WTC11 (cell line): Measurements from ENCODE around the gene BCL11B. TPM values are rescaled to one million over a fixed set of nuclear protein-coding genes. Genes with fewer than 3 reads are reported as not detected.

Experiments
- ATAC-seq: fragments of 200-7000 bp; cut with Tn5 transposase; 2 replicates; pipeline ENCODE4 v1.10.0; 2021; ENCODE audit warnings: mild to moderate bottlenecking, moderate library complexity
- CTCF ChIA-PET: fragments of 300-600 bp; sonication (Branson Sonifier 250); formaldehyde crosslinking; loops from one replicate; lab custom pipeline; 2021; ENCODE audit warnings: antibody characterized with exemption; lab: Charles Lee
- POLR2A ChIA-PET: fragments of 350-600 bp; sonication (Branson Sonifier 250); formaldehyde crosslinking; loops from one replicate; lab custom pipeline; 2021; ENCODE audit warnings: antibody characterized with exemption; lab: Charles Lee
- DNase-seq: peaks from one replicate; pipeline ENCODE4 v3.0.0; 2021; ENCODE audit warnings: low spot score
- H3K27ac Mint-ChIP-seq: 2 replicates; pipeline ENCODE4 v1.8.0; 2021; ENCODE audit warnings: mixed read lengths
- H3K27me3 Mint-ChIP-seq: 2 replicates; pipeline ENCODE4 v1.8.0; 2021; ENCODE audit warnings: low read depth, mild to moderate bottlenecking, moderate library complexity, mixed read lengths
- H3K36me3 Mint-ChIP-seq: 2 replicates; pipeline ENCODE4 v1.8.0; 2021; ENCODE audit warnings: mixed read lengths
- H3K4me1 Mint-ChIP-seq: 2 replicates; pipeline ENCODE4 v1.8.0; 2022; ENCODE audit warnings: mixed read lengths
- H3K4me3 Mint-ChIP-seq: 2 replicates; pipeline ENCODE4 v1.8.0; 2021; ENCODE audit warnings: mild to moderate bottlenecking, moderate library complexity, mixed read lengths
- H3K9me3 Mint-ChIP-seq: 2 replicates; pipeline ENCODE4 v1.8.0; 2021; ENCODE audit warnings: mixed read lengths
- FOXP4 ChIP-seq: sonication (generic); formaldehyde crosslinking; IDR thresholded peaks from 2 replicates; pipeline ENCODE4 v1.8.0; 2022; ENCODE audit warnings: mild to moderate bottlenecking, missing genetic modification reagents
- GRHL2 ChIP-seq: fragments of 250-450 bp; sonication (Bioruptor Pico); IDR thresholded peaks from 2 replicates; pipeline ENCODE4 v1.8.0; 2022; ENCODE audit warnings: mild to moderate bottlenecking, moderate library complexity; ENCODE audit not compliant: insufficient replicate concordance, severe bottlenecking
- HMGXB4 ChIP-seq: sonication (generic); formaldehyde crosslinking; IDR thresholded peaks from 2 replicates; pipeline ENCODE4 v1.8.1; 2023; ENCODE audit warnings: mild to moderate bottlenecking, moderate library complexity, missing genetic modification reagents
- IRF1 ChIP-seq: sonication (generic); formaldehyde crosslinking; IDR thresholded peaks from 2 replicates; pipeline ENCODE4 v1.8.0; 2023; ENCODE audit warnings: missing genetic modification reagents
- JAZF1 ChIP-seq: fragments of 250-450 bp; sonication (Bioruptor Pico); IDR thresholded peaks from 2 replicates; pipeline ENCODE4 v1.9.0; 2021; ENCODE audit warnings: moderate library complexity, mild to moderate bottlenecking, inconsistent platforms
- KAT7 ChIP-seq: sonication (generic); formaldehyde crosslinking; IDR thresholded peaks from 2 replicates; pipeline ENCODE4 v1.8.1; 2023; ENCODE audit warnings: missing genetic modification reagents, mild to moderate bottlenecking, borderline replicate concordance
- NR3C1 ChIP-seq: sonication (generic); formaldehyde crosslinking; conservative IDR thresholded peaks from 2 replicates; pipeline ENCODE4 v1.8.1; 2023; ENCODE audit warnings: low read depth, mild to moderate bottlenecking, missing genetic modification reagents
- OVOL2 ChIP-seq: fragments of 250-450 bp; sonication (Bioruptor Pico); IDR thresholded peaks from 2 replicates; pipeline ENCODE4 v1.9.0; 2021; ENCODE audit warnings: mild to moderate bottlenecking, borderline replicate concordance
- PRDM15 ChIP-seq: sonication (generic); formaldehyde crosslinking; IDR thresholded peaks from 2 replicates; pipeline ENCODE4 v1.8.0; 2022; ENCODE audit warnings: missing genetic modification reagents
- SMAD3 ChIP-seq: sonication (generic); formaldehyde crosslinking; IDR thresholded peaks from 2 replicates; pipeline ENCODE4 v1.8.0; 2022; ENCODE audit warnings: missing genetic modification reagents, mild to moderate bottlenecking, borderline replicate concordance
- SOX15 ChIP-seq: fragments of 250-450 bp; sonication (Bioruptor Pico); IDR thresholded peaks from 2 replicates; pipeline ENCODE4 v1.9.0; 2021; ENCODE audit warnings: mild to moderate bottlenecking
- SP1 ChIP-seq: sonication (generic); formaldehyde crosslinking; conservative IDR thresholded peaks from 2 replicates; pipeline ENCODE4 v1.8.1; 2022; ENCODE audit warnings: missing genetic modification reagents
- TEAD1 ChIP-seq: sonication (generic); formaldehyde crosslinking; IDR thresholded peaks from 2 replicates; pipeline ENCODE4 v1.8.0; 2022; ENCODE audit warnings: mild to moderate bottlenecking, missing genetic modification reagents
- ZBTB21 ChIP-seq: sonication (generic); formaldehyde crosslinking; IDR thresholded peaks from 2 replicates; pipeline ENCODE4 v1.8.1; 2023; ENCODE audit warnings: mild to moderate bottlenecking, missing genetic modification reagents, borderline replicate concordance
- ZBTB43 ChIP-seq: sonication (generic); formaldehyde crosslinking; IDR thresholded peaks from 2 replicates; pipeline ENCODE4 v1.8.1; 2023; ENCODE audit warnings: mild to moderate bottlenecking, missing genetic modification reagents
- ZNF121 ChIP-seq: sonication (generic); formaldehyde crosslinking; IDR thresholded peaks from 2 replicates; pipeline ENCODE4 v1.8.0; 2023; ENCODE audit warnings: missing genetic modification reagents
- ZNF219 ChIP-seq: sonication (generic); formaldehyde crosslinking; IDR thresholded peaks from 2 replicates; pipeline ENCODE4 v1.8.0; 2023; ENCODE audit warnings: missing genetic modification reagents, mild to moderate bottlenecking, borderline replicate concordance
- total RNA-seq: library from RNA; stranded (reverse); gene quantifications from 3 replicates; pipeline ENCODE4 v1.2.3, GENCODE V29; 2021
- TF ChIP-seq, protein P1 (sequence below): sonication (generic); formaldehyde crosslinking; IDR thresholded peaks from 2 replicates; pipeline ENCODE4 v1.8.1; 2023; ENCODE audit warnings: mild to moderate bottlenecking, missing genetic modification reagents
- TF ChIP-seq, protein P2 (sequence below): sonication (generic); formaldehyde crosslinking; IDR thresholded peaks from 2 replicates; pipeline ENCODE4 v1.8.1; 2023; ENCODE audit warnings: mild to moderate bottlenecking, missing genetic modification reagents, moderate library complexity
- TF ChIP-seq, protein P3 (sequence below): fragments of 250-450 bp; sonication (Bioruptor Pico); IDR thresholded peaks from 2 replicates; pipeline ENCODE4 v1.8.0; 2021; ENCODE audit warnings: mild to moderate bottlenecking

Gene BCL11B
- total RNA-seq, 1 experiment from 2014 or later: 9.1 TPM

- H3K9me3 Mint-ChIP-seq: no peaks in the 10 kb centered on the region
- POLR2A ChIA-PET: interaction anchor here (0.6 to 1.1 kb wide), 2 partner anchors 29 to 34 kb away, joined by 3 read pairs; no protein-coding TSS in a partner anchor
- H3K27me3 Mint-ChIP-seq: no peaks in the 10 kb centered on the region
- TF ChIP-seq FOXP4 (CRISPR knock-in tag): 0 out of 2 replicates have a peak, but pooled peaks have one; percentile 14
- TF ChIP-seq IRF1 (CRISPR knock-in tag): no peak
- no peak for TF ChIP-seq JAZF1 (CRISPR knock-in tag)
- TF ChIP-seq, protein P1, sequence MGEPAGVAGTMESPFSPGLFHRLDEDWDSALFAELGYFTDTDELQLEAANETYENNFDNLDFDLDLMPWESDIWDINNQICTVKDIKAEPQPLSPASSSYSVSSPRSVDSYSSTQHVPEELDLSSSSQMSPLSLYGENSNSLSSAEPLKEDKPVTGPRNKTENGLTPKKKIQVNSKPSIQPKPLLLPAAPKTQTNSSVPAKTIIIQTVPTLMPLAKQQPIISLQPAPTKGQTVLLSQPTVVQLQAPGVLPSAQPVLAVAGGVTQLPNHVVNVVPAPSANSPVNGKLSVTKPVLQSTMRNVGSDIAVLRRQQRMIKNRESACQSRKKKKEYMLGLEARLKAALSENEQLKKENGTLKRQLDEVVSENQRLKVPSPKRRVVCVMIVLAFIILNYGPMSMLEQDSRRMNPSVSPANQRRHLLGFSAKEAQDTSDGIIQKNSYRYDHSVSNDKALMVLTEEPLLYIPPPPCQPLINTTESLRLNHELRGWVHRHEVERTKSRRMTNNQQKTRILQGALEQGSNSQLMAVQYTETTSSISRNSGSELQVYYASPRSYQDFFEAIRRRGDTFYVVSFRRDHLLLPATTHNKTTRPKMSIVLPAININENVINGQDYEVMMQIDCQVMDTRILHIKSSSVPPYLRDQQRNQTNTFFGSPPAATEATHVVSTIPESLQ (CRISPR knock-in tag): no peak
- no peak for TF ChIP-seq ZNF121 (CRISPR knock-in tag)
- no peak for TF ChIP-seq ZNF219 (CRISPR knock-in tag)
- TF ChIP-seq SP1 (CRISPR knock-in tag): 0 out of 2 replicates have a peak, but pooled peaks have one; percentile 26
- TF ChIP-seq OVOL2: no peak
- TF ChIP-seq, protein P2, sequence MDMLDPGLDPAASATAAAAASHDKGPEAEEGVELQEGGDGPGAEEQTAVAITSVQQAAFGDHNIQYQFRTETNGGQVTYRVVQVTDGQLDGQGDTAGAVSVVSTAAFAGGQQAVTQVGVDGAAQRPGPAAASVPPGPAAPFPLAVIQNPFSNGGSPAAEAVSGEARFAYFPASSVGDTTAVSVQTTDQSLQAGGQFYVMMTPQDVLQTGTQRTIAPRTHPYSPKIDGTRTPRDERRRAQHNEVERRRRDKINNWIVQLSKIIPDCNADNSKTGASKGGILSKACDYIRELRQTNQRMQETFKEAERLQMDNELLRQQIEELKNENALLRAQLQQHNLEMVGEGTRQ (CRISPR knock-in tag): no peak
- TF ChIP-seq, protein P3, sequence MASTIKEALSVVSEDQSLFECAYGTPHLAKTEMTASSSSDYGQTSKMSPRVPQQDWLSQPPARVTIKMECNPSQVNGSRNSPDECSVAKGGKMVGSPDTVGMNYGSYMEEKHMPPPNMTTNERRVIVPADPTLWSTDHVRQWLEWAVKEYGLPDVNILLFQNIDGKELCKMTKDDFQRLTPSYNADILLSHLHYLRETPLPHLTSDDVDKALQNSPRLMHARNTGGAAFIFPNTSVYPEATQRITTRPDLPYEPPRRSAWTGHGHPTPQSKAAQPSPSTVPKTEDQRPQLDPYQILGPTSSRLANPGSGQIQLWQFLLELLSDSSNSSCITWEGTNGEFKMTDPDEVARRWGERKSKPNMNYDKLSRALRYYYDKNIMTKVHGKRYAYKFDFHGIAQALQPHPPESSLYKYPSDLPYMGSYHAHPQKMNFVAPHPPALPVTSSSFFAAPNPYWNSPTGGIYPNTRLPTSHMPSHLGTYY (CRISPR knock-in tag): no peak
- TF ChIP-seq SMAD3 (CRISPR knock-in tag): no peak
- TF ChIP-seq PRDM15: peak; percentile 86
- peak; percentile 62; the same call in 1 of the 2 replicates for TF ChIP-seq HMGXB4 (CRISPR knock-in tag)
- TF ChIP-seq TEAD1 (CRISPR knock-in tag): no peak
- TF ChIP-seq KAT7 (CRISPR knock-in tag): 0 out of 2 replicates have a peak, but pooled peaks have one; percentile 61
- peak; percentile 68 for TF ChIP-seq ZBTB43 (CRISPR knock-in tag)
- no peak for TF ChIP-seq SOX15 (CRISPR knock-in tag)
- no peak for TF ChIP-seq NR3C1
- no peak for TF ChIP-seq ZBTB21 (CRISPR knock-in tag)
- TF ChIP-seq GRHL2 (CRISPR knock-in tag): no peak
Measured at GRCh38 chr14:99270458-99271220, 1.4 kb downstream of the BCL11B start.

More at GRCh38 chr14:99270458-99271220, 1.4 kb downstream of the BCL11B start:
- H3K36me3 Mint-ChIP-seq: no peaks in the 10 kb centered on the region
- H3K27ac Mint-ChIP-seq: peak overlapping the region; percentile 91
- H3K4me3 Mint-ChIP-seq: peak overlapping the region; percentile 93
- peak; percentile 0; the same call in 1 of the 2 replicates for ATAC-seq
- DNase-seq: peak; percentile 64
- peaks cover 41% of the 10 kb centered on the region for H3K4me1 Mint-ChIP-seq
- CTCF ChIA-PET: interaction anchor here (0.6 to 3.1 kb wide), 4 partner anchors 39 to 145 kb away, joined by 3 to 17 read pairs (median 3); no protein-coding TSS in a partner anchor
